Measurements from ENCODE around the gene ZNF792.

DNA sequence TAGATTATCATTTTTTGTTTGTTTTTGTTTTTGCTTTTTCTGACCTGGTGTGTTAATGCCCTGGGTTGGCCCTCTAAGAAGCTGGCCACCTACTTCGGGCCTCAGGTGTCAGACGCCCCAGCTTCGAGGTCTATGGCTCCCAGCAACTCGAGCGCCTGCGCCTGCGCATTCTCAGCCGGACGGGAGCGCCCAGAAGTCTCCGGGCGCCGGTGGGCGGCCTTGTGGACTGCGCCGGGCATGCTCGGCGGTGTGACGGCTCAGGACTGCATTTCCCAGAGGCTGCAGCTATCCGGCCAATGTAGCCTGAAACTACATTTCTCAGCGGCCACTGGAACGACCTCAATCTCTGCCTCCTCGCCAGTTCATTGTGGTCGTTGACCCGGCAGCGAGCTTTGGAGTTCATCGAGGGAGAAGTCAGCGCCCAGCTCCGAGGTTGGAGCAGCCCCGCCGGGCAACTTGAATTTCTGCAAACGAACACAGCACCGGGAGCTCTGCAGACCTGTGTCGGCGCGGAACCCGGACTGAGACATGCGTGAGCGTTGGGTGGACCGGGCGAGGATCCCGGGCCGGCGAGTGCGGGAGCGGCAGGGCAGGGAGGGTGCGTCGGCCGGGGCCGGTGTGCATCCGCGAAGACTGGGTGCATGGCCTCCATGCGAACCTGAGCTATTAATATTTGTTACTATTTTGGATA lies 37.2 kb downstream of the ZNF792 start, which contains the start of gene ZNF30:
- TF ChIP-seq, protein P1, sequence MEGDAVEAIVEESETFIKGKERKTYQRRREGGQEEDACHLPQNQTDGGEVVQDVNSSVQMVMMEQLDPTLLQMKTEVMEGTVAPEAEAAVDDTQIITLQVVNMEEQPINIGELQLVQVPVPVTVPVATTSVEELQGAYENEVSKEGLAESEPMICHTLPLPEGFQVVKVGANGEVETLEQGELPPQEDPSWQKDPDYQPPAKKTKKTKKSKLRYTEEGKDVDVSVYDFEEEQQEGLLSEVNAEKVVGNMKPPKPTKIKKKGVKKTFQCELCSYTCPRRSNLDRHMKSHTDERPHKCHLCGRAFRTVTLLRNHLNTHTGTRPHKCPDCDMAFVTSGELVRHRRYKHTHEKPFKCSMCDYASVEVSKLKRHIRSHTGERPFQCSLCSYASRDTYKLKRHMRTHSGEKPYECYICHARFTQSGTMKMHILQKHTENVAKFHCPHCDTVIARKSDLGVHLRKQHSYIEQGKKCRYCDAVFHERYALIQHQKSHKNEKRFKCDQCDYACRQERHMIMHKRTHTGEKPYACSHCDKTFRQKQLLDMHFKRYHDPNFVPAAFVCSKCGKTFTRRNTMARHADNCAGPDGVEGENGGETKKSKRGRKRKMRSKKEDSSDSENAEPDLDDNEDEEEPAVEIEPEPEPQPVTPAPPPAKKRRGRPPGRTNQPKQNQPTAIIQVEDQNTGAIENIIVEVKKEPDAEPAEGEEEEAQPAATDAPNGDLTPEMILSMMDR (IDR thresholded peaks at IDR 0.05; ENCODE audit: low read depth, low read length): no peak
- TF ChIP-seq EZH2phosphoT487 (IDR thresholded peaks at IDR 0.05; ENCODE audit: low read depth): no peak

Measured in OCI-LY3 (cell line).